HepG2 (cell line): ENCODE results near the gene CYTH1. TPM values are rescaled to one million over a fixed set of nuclear protein-coding genes. Genes with fewer than 3 reads are reported as not detected.

Source experiments
- CHD2 ChIP-seq: IDR thresholded peaks from 2 replicates; pipeline ENCODE4 v1.6.1; 2011; ENCODE audit warnings: low read depth, low read length, improper control_type of control experiment
- DR1 ChIP-seq: sonication (generic); formaldehyde crosslinking; IDR thresholded peaks from 2 replicates; pipeline ENCODE4 v1.8.0; 2021; ENCODE audit warnings: mild to moderate bottlenecking, missing genetic modification reagents, inconsistent platforms
- MBD4 ChIP-seq: IDR thresholded peaks from 2 replicates; pipeline ENCODE4 v1.6.1; 2012; ENCODE audit warnings: low read length, inconsistent platforms, borderline replicate concordance
- NFE2L1 ChIP-seq: sonication (generic); formaldehyde crosslinking; IDR thresholded peaks from 2 replicates; pipeline ENCODE4 v1.4.0; 2020; ENCODE audit warnings: missing genetic modification reagents, mild to moderate bottlenecking, borderline replicate concordance
- NR2F6 ChIP-seq, 2 experiments: IDR thresholded peaks; 2 replicates each; pipeline ENCODE4 v1.6.1; 2016; ENCODE audit warnings: antibody characterized with exemption in 1 of 2, mild to moderate bottlenecking in 1 of 2
- SRY ChIP-seq: sonication (generic); formaldehyde crosslinking; IDR thresholded peaks from 2 replicates; pipeline ENCODE4 v1.8.0; 2022; ENCODE audit warnings: mild to moderate bottlenecking, missing genetic modification reagents
- TBX3 ChIP-seq: fragments of 450-650 bp; IDR thresholded peaks from 2 replicates; pipeline ENCODE4 v1.6.1; 2017; ENCODE audit warnings: antibody characterized with exemption, mild to moderate bottlenecking, inconsistent platforms, borderline replicate concordance
- TEAD3 ChIP-seq: optimal IDR thresholded peaks from 2 replicates; pipeline ENCODE3; 2016; ENCODE audit warnings: borderline replicate concordance
- ZNF121 ChIP-seq: sonication (generic); formaldehyde crosslinking; IDR thresholded peaks from 2 replicates; pipeline ENCODE4 v1.5.0; 2020; ENCODE audit warnings: mild to moderate bottlenecking, missing genetic modification reagents
- ZNF180 ChIP-seq: sonication (generic); formaldehyde crosslinking; IDR thresholded peaks from 2 replicates; pipeline ENCODE4 v1.4.0; 2020; ENCODE audit warnings: low read depth, missing genetic modification reagents, borderline replicate concordance
- ZNF720 ChIP-seq: sonication (generic); formaldehyde crosslinking; IDR thresholded peaks from 2 replicates; pipeline ENCODE4 v1.4.0; 2020; ENCODE audit warnings: missing genetic modification reagents
- ZNF777 ChIP-seq: sonication (generic); formaldehyde crosslinking; IDR thresholded peaks from 2 replicates; pipeline ENCODE4 v1.4.0; 2020; ENCODE audit warnings: missing genetic modification reagents
- ZNF850 ChIP-seq: sonication (generic); formaldehyde crosslinking; conservative IDR thresholded peaks from 2 replicates; pipeline ENCODE4 v1.9.0; 2021; ENCODE audit warnings: mild to moderate bottlenecking, missing genetic modification reagents
- polyA plus RNA-seq, 8 experiments: library from polyadenylated mRNA; depleted of rRNA in 3 of 8; stranded (reverse) in 7 of 8; unstranded in 1 of 8; fragments of >200 nt; fragmentation: Illumina TruSeq in 4 of 8; extraction: Trizol in 4 of 8; gene quantifications; 2 replicates each; pipeline versions ENCODE4 v1.2.1 to v1.2.3, GENCODE V29; 2011 to 2016; ENCODE audit warnings: low read depth in 4 of 8, missing spikeins in 1 of 8, mixed read lengths in 1 of 8; ENCODE audit not compliant: insufficient read depth in 1 of 8
- total RNA-seq, 5 experiments: library from RNA; depleted of rRNA; stranded (reverse); fragments of >200 nt; fragmentation: Illumina TruSeq; extraction: Trizol; gene quantifications; 2 replicates each; pipeline ENCODE4 v1.2.3, GENCODE V29; 2016; ENCODE audit warnings: low read depth in 1 of 5
- TF ChIP-seq, protein P1 (sequence below): sonication (generic); formaldehyde crosslinking; IDR thresholded peaks from 2 replicates; pipeline ENCODE4 v1.5.0; 2020; ENCODE audit warnings: mild to moderate bottlenecking, missing genetic modification reagents
- TF ChIP-seq, protein P2 (sequence below): sonication (generic); formaldehyde crosslinking; IDR thresholded peaks from 2 replicates; pipeline ENCODE4 v1.4.0; 2020; ENCODE audit warnings: missing genetic modification reagents
- TF ChIP-seq, protein P3 (sequence below): IDR thresholded peaks from 2 replicates; pipeline ENCODE4 v1.6.1; 2018; ENCODE audit warnings: missing genetic modification reagents
- TF ChIP-seq, protein P4 (sequence below): sonication (generic); formaldehyde crosslinking; IDR thresholded peaks from 2 replicates; pipeline ENCODE4 v1.8.0; 2022; ENCODE audit warnings: mild to moderate bottlenecking, missing genetic modification reagents, moderate library complexity
- TF ChIP-seq, protein P5 (sequence below): sonication (generic); formaldehyde crosslinking; conservative IDR thresholded peaks from 2 replicates; pipeline ENCODE4 v1.4.0; 2020; ENCODE audit warnings: mild to moderate bottlenecking, missing genetic modification reagents, moderate library complexity

CYTH1 gene
- total and polyA plus RNA-seq, 2 of the 13 experiments (the other 11 are each of a cell fraction or from before 2014, with no cell fraction given): 20.1 to 48.9 TPM

DNA sequence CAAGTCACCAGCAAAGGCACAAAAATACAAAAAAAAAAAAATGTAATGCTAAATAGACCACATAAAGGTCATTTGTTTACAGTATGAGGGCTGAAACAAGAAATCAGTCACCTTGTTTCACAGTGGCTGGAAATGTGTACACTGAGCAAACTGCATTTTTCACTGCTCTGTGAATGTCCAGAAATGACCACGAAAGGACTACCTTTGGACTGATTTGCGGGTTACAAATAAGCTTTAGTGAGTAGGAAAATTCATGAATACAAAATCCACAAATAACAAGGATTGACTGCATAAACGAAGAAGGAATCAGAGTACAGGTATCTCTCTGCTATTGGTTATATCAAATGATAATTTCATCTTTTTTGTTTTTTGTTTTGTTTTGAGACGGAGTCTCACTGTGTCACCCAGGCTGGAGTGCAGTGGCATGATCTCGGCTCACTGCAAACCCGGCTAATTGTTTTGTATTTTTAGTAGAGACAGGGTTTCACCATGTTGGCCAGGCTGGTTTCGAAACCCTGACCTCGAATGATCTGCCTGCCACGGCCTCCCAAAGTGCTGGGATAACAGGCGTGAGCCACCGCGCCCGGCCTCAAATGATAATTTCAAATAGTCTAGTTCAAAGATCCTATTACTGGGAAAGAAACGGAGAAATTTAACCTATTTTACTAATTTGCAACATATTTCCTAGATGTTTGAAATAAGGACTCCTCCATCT is 30.5 kb downstream of the CYTH1 start (continued):
- no peak for TF ChIP-seq ZNF777
- TF ChIP-seq, protein P1, sequence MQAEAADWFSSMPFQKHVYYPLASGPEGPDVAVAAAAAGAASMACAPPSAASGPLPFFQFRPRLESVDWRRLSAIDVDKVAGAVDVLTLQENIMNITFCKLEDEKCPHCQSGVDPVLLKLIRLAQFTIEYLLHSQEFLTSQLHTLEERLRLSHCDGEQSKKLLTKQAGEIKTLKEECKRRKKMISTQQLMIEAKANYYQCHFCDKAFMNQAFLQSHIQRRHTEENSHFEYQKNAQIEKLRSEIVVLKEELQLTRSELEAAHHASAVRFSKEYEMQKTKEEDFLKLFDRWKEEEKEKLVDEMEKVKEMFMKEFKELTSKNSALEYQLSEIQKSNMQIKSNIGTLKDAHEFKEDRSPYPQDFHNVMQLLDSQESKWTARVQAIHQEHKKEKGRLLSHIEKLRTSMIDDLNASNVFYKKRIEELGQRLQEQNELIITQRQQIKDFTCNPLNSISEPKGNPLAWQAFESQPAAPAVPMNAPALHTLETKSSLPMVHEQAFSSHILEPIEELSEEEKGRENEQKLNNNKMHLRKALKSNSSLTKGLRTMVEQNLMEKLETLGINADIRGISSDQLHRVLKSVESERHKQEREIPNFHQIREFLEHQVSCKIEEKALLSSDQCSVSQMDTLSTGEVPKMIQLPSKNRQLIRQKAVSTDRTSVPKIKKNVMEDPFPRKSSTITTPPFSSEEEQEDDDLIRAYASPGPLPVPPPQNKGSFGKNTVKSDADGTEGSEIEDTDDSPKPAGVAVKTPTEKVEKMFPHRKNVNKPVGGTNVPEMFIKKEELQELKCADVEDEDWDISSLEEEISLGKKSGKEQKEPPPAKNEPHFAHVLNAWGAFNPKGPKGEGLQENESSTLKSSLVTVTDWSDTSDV (CRISPR knock-in tag): no peak
- TF ChIP-seq TBX3: peak; percentile 69; the same call in 1 of the 2 replicates
- no peak for TF ChIP-seq DR1 (CRISPR knock-in tag)
- peak; percentile 53 for TF ChIP-seq NR2F6 (IDR thresholded peaks at IDR 0.05)
- TF ChIP-seq NR2F6 (CRISPR knock-in tag; IDR thresholded peaks at IDR 0.05): peak; percentile 34; the same call in 1 of the 2 replicates
- TF ChIP-seq, protein P2, sequence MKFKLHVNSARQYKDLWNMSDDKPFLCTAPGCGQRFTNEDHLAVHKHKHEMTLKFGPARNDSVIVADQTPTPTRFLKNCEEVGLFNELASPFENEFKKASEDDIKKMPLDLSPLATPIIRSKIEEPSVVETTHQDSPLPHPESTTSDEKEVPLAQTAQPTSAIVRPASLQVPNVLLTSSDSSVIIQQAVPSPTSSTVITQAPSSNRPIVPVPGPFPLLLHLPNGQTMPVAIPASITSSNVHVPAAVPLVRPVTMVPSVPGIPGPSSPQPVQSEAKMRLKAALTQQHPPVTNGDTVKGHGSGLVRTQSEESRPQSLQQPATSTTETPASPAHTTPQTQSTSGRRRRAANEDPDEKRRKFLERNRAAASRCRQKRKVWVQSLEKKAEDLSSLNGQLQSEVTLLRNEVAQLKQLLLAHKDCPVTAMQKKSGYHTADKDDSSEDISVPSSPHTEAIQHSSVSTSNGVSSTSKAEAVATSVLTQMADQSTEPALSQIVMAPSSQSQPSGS (CRISPR knock-in tag): no peak
- peak; percentile 47; the same call in 1 of the 2 replicates for TF ChIP-seq ZNF121 (CRISPR knock-in tag)
- TF ChIP-seq ZNF720 (CRISPR knock-in tag): no peak
- TF ChIP-seq, protein P3, sequence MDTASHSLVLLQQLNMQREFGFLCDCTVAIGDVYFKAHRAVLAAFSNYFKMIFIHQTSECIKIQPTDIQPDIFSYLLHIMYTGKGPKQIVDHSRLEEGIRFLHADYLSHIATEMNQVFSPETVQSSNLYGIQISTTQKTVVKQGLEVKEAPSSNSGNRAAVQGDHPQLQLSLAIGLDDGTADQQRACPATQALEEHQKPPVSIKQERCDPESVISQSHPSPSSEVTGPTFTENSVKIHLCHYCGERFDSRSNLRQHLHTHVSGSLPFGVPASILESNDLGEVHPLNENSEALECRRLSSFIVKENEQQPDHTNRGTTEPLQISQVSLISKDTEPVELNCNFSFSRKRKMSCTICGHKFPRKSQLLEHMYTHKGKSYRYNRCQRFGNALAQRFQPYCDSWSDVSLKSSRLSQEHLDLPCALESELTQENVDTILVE (CRISPR knock-in tag): no peak; the same call in 1 of the 2 replicates
- 0 out of 2 replicates have a peak, but pooled peaks have one; percentile 63 for TF ChIP-seq ZNF850 (CRISPR knock-in tag)
- TF ChIP-seq SRY (CRISPR knock-in tag): no peak
- TF ChIP-seq CHD2: no peak
- no peak for TF ChIP-seq MBD4
- TF ChIP-seq, protein P4, sequence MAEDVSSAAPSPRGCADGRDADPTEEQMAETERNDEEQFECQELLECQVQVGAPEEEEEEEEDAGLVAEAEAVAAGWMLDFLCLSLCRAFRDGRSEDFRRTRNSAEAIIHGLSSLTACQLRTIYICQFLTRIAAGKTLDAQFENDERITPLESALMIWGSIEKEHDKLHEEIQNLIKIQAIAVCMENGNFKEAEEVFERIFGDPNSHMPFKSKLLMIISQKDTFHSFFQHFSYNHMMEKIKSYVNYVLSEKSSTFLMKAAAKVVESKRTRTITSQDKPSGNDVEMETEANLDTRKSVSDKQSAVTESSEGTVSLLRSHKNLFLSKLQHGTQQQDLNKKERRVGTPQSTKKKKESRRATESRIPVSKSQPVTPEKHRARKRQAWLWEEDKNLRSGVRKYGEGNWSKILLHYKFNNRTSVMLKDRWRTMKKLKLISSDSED (CRISPR knock-in tag): no peak
- no peak for TF ChIP-seq ZNF180 (CRISPR knock-in tag)
- TF ChIP-seq TEAD3 (CRISPR knock-in tag): peak; percentile 62
- no peak for TF ChIP-seq NFE2L1 (CRISPR knock-in tag)
- TF ChIP-seq, protein P5, sequence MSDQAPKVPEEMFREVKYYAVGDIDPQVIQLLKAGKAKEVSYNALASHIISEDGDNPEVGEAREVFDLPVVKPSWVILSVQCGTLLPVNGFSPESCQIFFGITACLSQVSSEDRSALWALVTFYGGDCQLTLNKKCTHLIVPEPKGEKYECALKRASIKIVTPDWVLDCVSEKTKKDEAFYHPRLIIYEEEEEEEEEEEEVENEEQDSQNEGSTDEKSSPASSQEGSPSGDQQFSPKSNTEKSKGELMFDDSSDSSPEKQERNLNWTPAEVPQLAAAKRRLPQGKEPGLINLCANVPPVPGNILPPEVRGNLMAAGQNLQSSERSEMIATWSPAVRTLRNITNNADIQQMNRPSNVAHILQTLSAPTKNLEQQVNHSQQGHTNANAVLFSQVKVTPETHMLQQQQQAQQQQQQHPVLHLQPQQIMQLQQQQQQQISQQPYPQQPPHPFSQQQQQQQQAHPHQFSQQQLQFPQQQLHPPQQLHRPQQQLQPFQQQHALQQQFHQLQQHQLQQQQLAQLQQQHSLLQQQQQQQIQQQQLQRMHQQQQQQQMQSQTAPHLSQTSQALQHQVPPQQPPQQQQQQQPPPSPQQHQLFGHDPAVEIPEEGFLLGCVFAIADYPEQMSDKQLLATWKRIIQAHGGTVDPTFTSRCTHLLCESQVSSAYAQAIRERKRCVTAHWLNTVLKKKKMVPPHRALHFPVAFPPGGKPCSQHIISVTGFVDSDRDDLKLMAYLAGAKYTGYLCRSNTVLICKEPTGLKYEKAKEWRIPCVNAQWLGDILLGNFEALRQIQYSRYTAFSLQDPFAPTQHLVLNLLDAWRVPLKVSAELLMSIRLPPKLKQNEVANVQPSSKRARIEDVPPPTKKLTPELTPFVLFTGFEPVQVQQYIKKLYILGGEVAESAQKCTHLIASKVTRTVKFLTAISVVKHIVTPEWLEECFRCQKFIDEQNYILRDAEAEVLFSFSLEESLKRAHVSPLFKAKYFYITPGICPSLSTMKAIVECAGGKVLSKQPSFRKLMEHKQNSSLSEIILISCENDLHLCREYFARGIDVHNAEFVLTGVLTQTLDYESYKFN: peak; percentile 84
